C4-2B (cell line): ENCODE results near the gene PLPPR2.
"Not testable (repeated sequence)": the region's sequence is repeated elsewhere in the genome, so short reads cannot be mapped to it uniquely, and the experiment has no call there.

Experiments used
- H3K27ac ChIP-seq: fragments of 450-650 bp; 2 replicates; pipeline ENCODE4 v1.5.1; 2017
- CTCF ChIP-seq: fragments of 450-650 bp; conservative IDR thresholded peaks from 2 replicates; pipeline ENCODE4 v1.5.1; 2017; ENCODE audit warnings: mild to moderate bottlenecking
- ZFX ChIP-seq: fragments of 450-650 bp; IDR thresholded peaks from 2 replicates; pipeline ENCODE4 v1.6.1; 2017

The PLPPR2 gene

DNA sequence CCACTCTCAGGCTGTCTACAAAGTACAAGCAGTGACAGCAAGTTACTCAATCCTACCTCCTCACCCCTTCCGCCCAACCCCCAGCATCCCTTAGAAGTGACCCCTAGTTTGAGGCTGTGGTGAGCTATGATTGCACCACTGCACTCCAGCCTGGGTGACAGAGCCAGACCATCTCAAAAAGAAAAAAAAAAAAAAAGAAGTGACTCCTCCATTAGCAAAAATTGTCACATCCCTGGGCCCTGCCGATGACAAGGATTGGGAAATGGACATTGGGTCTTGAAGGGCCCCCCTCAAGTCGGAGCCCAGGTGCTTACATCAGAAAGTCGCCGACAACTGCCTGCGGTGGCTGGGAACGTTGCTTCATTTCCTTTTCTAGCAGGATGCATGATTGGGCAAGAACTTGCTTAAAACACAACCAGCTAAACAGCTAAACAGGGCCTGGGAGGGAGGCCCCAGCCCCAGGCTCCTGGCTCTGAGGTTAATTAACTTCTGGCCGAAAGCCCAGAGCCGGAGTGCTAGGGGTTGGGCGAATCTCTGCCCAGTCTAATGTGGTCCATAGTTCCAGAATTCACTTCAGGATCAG is 31.1 kb upstream of the PLPPR2 start:
- peak overlapping the region; percentile 82 for H3K27ac ChIP-seq
- TF ChIP-seq ZFX, result no peak
- TF ChIP-seq CTCF, result no peak

GRCh38 chr19:11324748-11325389 is 30.4 kb upstream of the PLPPR2 start:
- TF ChIP-seq CTCF (no peak), ZFX (no peak)
- H3K27ac ChIP-seq, result peak overlapping the region; percentile 82

DNA sequence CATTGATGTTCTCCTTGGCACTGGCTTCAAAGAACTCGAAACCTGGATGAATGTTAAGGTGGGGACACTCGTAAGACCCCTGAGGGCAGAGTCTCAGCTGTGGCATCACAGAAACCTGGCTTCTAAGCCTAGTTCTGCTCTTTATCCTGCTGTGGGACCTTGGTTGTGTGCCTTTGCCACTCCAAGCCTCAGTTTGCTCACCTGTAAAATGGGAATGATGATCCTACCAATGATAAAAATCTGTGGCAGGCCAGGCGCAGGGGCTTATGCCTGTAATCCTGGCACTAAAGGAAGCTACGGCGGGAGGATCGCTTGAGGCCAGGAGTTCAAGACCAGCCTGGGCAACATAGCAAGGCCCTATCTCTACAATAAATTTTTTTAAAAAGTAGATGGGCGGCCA is 29.7 kb upstream of the PLPPR2 start:
- TF ChIP-seq ZFX, result no peak
- no peak for TF ChIP-seq CTCF
- H3K27ac ChIP-seq, result peak overlapping the region; percentile 82

- no peak overlapping the region for H3K27ac ChIP-seq
- TF ChIP-seq CTCF, result no peak
- no peak for TF ChIP-seq ZFX
Measured at GRCh38 chr19:11330127-11330526, 25.1 kb upstream of the PLPPR2 start.

DNA sequence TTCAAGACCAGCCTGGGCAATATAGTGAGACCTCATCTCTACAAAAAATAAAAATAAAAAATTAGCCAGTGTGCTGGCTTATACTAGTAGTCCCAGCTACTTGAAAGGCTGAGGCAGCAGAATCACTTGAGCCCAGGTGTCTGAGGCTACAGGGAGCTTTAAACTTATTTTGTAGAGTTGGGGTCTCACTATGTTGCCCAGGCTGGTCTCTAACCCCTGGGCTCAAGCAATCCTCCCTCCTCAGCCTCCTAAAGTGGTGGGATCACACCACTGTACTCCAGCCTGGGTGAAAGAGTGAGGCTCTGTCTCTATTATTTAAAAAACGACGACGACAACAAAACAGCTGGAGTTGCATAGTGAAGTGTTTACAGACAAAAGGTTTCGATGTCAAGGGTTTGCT is 23.7 kb upstream of the PLPPR2 start:
- H3K27ac ChIP-seq, result no peak overlapping the region
- TF ChIP-seq ZFX, result no peak
- TF ChIP-seq CTCF, result no peak

GRCh38 chr19:11332822-11333221 is 22.4 kb upstream of the PLPPR2 start:
- no peak overlapping the region for H3K27ac ChIP-seq
- no peak for TF ChIP-seq ZFX
- TF ChIP-seq CTCF, result no peak

DNA sequence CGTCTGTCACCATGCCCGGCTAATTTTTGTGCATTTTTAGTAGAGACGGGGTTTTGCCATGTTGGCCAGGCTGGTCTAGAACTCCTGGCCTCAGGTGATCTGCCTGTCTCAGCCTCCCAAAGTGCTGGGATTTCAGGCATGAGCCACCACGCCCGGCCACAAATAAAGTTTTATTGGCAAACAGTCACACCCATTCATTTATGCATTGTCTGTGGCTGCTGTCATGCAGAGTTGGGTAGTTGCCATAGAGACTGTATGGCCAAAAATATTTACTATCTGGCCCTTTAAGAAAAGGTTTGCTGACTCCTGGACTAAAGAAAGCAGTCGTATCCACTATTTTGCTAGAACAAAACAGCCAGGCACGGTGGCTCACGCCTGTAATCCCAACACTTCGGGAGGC is 21.4 kb upstream of the PLPPR2 start:
- not testable (repeated sequence) for H3K27ac ChIP-seq
